ENCODE measurements around the gene CUL4A.

Gene CUL4A

GRCh38 chr13:113273851-113274590, 64.6 kb downstream of the CUL4A start:
- TF ChIP-seq CTCF (conservative IDR thresholded peaks at IDR 0.05; ENCODE audit: low read length) (no peak), EZH2phosphoT487 (IDR thresholded peaks at IDR 0.05; ENCODE audit: borderline replicate concordance) (no peak)
- Histone ChIP-seq H3K4me1 (ENCODE audit: insufficient read depth, low read length, poor library complexity, severe bottlenecking) (no peaks in the 10 kb centered on the region), H2AFZ (ENCODE audit: low read length) (no peak overlapping the region), H3K79me2 (ENCODE audit: insufficient read depth, low read length) (no peaks in the 10 kb centered on the region), H3K9ac (ENCODE audit: low read depth, low read length, poor library complexity, severe bottlenecking) (no peak overlapping the region), H3K4me3 (ENCODE audit: low read length, poor library complexity, severe bottlenecking) (no peak overlapping the region), H3K27me3 (ENCODE audit: insufficient read depth, low read length, poor library complexity, severe bottlenecking) (no peaks in the 10 kb centered on the region), H4K20me1 (ENCODE audit: insufficient read depth, low read length, poor library complexity, severe bottlenecking) (no peaks in the 10 kb centered on the region), H3K36me3 (ENCODE audit: insufficient read depth, low read length) (no peaks in the 10 kb centered on the region), H3F3A (ENCODE audit: low read depth) (no peaks in the 10 kb centered on the region), H3K9me2 (replicated peaks; ENCODE audit: low read depth, low read length) (no peaks in the 10 kb centered on the region), H3K4me2 (ENCODE audit: low read depth, low read length, poor library complexity, severe bottlenecking) (no peak overlapping the region), H3K9me3 (ENCODE audit: insufficient read depth, low read depth, low read length) (no peaks in the 10 kb centered on the region)

- no peak overlapping the region for H3K4me3 ChIP-seq (ENCODE audit: low read length, poor library complexity, severe bottlenecking)
Measured at GRCh38 chr13:113274721-113275120, 65.3 kb downstream of the CUL4A start.

GRCh38 chr13:113275387-113275786, 66.0 kb downstream of the CUL4A start:
- H3K27me3 ChIP-seq (ENCODE audit: insufficient read depth, low read length, poor library complexity, severe bottlenecking) = no peaks in the 10 kb centered on the region
- no peak overlapping the region for H3K9ac ChIP-seq (ENCODE audit: low read depth, low read length, poor library complexity, severe bottlenecking)
- peak overlapping the region; percentile 88; the same call in 1 of the 2 replicates for H2AFZ ChIP-seq (ENCODE audit: low read length)
- H3F3A ChIP-seq (ENCODE audit: low read depth) = no peaks in the 10 kb centered on the region
- TF ChIP-seq CTCF (conservative IDR thresholded peaks at IDR 0.05; ENCODE audit: low read length) (peak; percentile 68), EZH2phosphoT487 (IDR thresholded peaks at IDR 0.05; ENCODE audit: borderline replicate concordance) (no peak)
- H3K79me2 ChIP-seq (ENCODE audit: insufficient read depth, low read length) = no peaks in the 10 kb centered on the region
- no peaks in the 10 kb centered on the region for H4K20me1 ChIP-seq (ENCODE audit: insufficient read depth, low read length, poor library complexity, severe bottlenecking)
- H3K4me1 ChIP-seq (ENCODE audit: insufficient read depth, low read length, poor library complexity, severe bottlenecking) = no peaks in the 10 kb centered on the region
- peak overlapping the region; percentile 43 for H3K4me2 ChIP-seq (ENCODE audit: low read depth, low read length, poor library complexity, severe bottlenecking)
- no peak overlapping the region for H3K4me3 ChIP-seq (ENCODE audit: low read length, poor library complexity, severe bottlenecking)
- no peaks in the 10 kb centered on the region for H3K9me2 ChIP-seq (replicated peaks; ENCODE audit: low read depth, low read length)
- H3K36me3 ChIP-seq (ENCODE audit: insufficient read depth, low read length) = no peaks in the 10 kb centered on the region
- H3K9me3 ChIP-seq (ENCODE audit: insufficient read depth, low read depth, low read length) = no peaks in the 10 kb centered on the region

More at GRCh38 chr13:113274721-113275120, 65.3 kb downstream of the CUL4A start:
- Histone ChIP-seq H3K36me3 (ENCODE audit: insufficient read depth, low read length) (no peaks in the 10 kb centered on the region), H4K20me1 (ENCODE audit: insufficient read depth, low read length, poor library complexity, severe bottlenecking) (no peaks in the 10 kb centered on the region), H3K4me2 (ENCODE audit: low read depth, low read length, poor library complexity, severe bottlenecking) (no peak overlapping the region), H3K79me2 (ENCODE audit: insufficient read depth, low read length) (no peaks in the 10 kb centered on the region), H3F3A (ENCODE audit: low read depth) (no peaks in the 10 kb centered on the region), H3K9ac (ENCODE audit: low read depth, low read length, poor library complexity, severe bottlenecking) (no peak overlapping the region), H3K9me3 (ENCODE audit: insufficient read depth, low read depth, low read length) (no peaks in the 10 kb centered on the region), H2AFZ (ENCODE audit: low read length) (0 out of 2 replicates have a peak overlapping the region, but pooled peaks have one; percentile 88), H3K4me1 (ENCODE audit: insufficient read depth, low read length, poor library complexity, severe bottlenecking) (no peaks in the 10 kb centered on the region), H3K27me3 (ENCODE audit: insufficient read depth, low read length, poor library complexity, severe bottlenecking) (no peaks in the 10 kb centered on the region), H3K9me2 (replicated peaks; ENCODE audit: low read depth, low read length) (no peaks in the 10 kb centered on the region)
- TF ChIP-seq CTCF (conservative IDR thresholded peaks at IDR 0.05; ENCODE audit: low read length) (no peak), EZH2phosphoT487 (IDR thresholded peaks at IDR 0.05; ENCODE audit: borderline replicate concordance) (no peak)
